MG63 (cell line): ENCODE measurements around the gene PAFAH2. TPM values are rescaled to one million over a fixed set of nuclear protein-coding genes. Genes with fewer than 3 reads are reported as not detected.

Experiments used
- DNase-seq: peaks from one replicate; pipeline ENCODE4 v3.0.0-alpha.2; 2020
- H3K27me3 ChIP-seq: fragments of 250-450 bp; sonication (Bioruptor Pico); 2 replicates; pipeline ENCODE4 v1.5.1; 2020; ENCODE audit warnings: mild to moderate bottlenecking, moderate library complexity
- H3K36me3 ChIP-seq: fragments of 250-450 bp; sonication (Bioruptor Pico); 2 replicates; pipeline ENCODE4 v1.5.1; 2020; ENCODE audit warnings: mild to moderate bottlenecking, moderate library complexity
- H3K4me3 ChIP-seq: fragments of 250-450 bp; sonication (Bioruptor Pico); 2 replicates; pipeline ENCODE4 v1.5.1; 2020; ENCODE audit warnings: mild to moderate bottlenecking, moderate library complexity
- H3K9me3 ChIP-seq: fragments of 250-450 bp; sonication (Bioruptor Pico); 2 replicates; pipeline ENCODE4 v1.5.1; 2020; ENCODE audit warnings: mild to moderate bottlenecking, moderate library complexity
- total RNA-seq: library from RNA; depleted of rRNA; stranded (reverse); fragments of >200 nt; shearing (Covaris generic); gene quantifications from 2 replicates; pipeline ENCODE4 v1.2.3, GENCODE V29; 2014; ENCODE audit warnings: low replicate concordance; rRNA removed

The PAFAH2 gene
- total RNA-seq, 1 experiment from 2014 or later, result 4.5 TPM

- peak; percentile 70 for DNase-seq
- H3K4me3 ChIP-seq, result no peak overlapping the region
- H3K27me3 ChIP-seq, result no peaks in the 10 kb centered on the region
- H3K9me3 ChIP-seq, result 0 out of 2 replicates have a peak, but pooled peaks cover 3% of the 10 kb centered on the region
- no peaks in the 10 kb centered on the region for H3K36me3 ChIP-seq
Measured at GRCh38 chr1:25912076-25912831, 85.6 kb downstream of the PAFAH2 start.

GRCh38 chr1:25911162-25911561 is 86.7 kb downstream of the PAFAH2 start:
- Histone ChIP-seq H3K4me3 (no peak overlapping the region), H3K9me3 (0 out of 2 replicates have a peak, but pooled peaks cover 3% of the 10 kb centered on the region), H3K27me3 (no peaks in the 10 kb centered on the region), H3K36me3 (no peaks in the 10 kb centered on the region)
- DNase-seq, result no peak

Other genes with a start within 250 kb of the PAFAH2 start
- 12.9 and 18.8 TPM in 2 replicates for gene SELENON, start 197.9 kb downstream of the PAFAH2 start, total RNA-seq
- 18.2 and 24.3 TPM in 2 replicates for gene MTFR1L, start 178.1 kb downstream of the PAFAH2 start, total RNA-seq
- gene AUNIP, start 138.6 kb downstream of the PAFAH2 start, total RNA-seq, result 10.3 and 20.6 TPM in 2 replicates
- gene PAQR7, start 122.4 kb downstream of the PAFAH2 start, total RNA-seq, result 3.8 and 8.3 TPM in 2 replicates
- gene STMN1, start 91.6 kb downstream of the PAFAH2 start, total RNA-seq, result 85.4 and 116 TPM in 2 replicates
- gene EXTL1, start 23.7 kb upstream of the PAFAH2 start, total RNA-seq, result not detected in 2 replicates
- not detected in 2 replicates for gene SLC30A2, start 48.1 kb upstream of the PAFAH2 start, total RNA-seq
- not detected in 2 replicates for gene TRIM63, start 69.6 kb upstream of the PAFAH2 start, total RNA-seq
- gene PDIK1L, start 113.8 kb upstream of the PAFAH2 start, total RNA-seq, result 2.4 and 10.4 TPM in 2 replicates
- gene FAM110D, start 161.0 kb upstream of the PAFAH2 start, total RNA-seq, result 0.07 TPM in 1 of 2 replicates, not detected in the other
- not detected in 2 replicates for gene C1orf232, start 170.9 kb upstream of the PAFAH2 start, total RNA-seq
- gene ZNF593, start 171.8 kb upstream of the PAFAH2 start, total RNA-seq, result 27.8 and 45.7 TPM in 2 replicates
- not detected in 2 replicates for gene ZNF593OS, start 173.8 kb upstream of the PAFAH2 start, total RNA-seq
- not detected in 2 replicates for gene CNKSR1, start 179.4 kb upstream of the PAFAH2 start, total RNA-seq
- gene CATSPER4, start 192.5 kb upstream of the PAFAH2 start, total RNA-seq, result not detected in 2 replicates
- gene CEP85, start 236.1 kb upstream of the PAFAH2 start, total RNA-seq, result 13.3 and 13.9 TPM in 2 replicates